HG02642 (cell line): Measurements from ENCODE around the gene ATP6V1C2.
"Not testable (repeated sequence)": the region's sequence is repeated elsewhere in the genome, so short reads cannot be mapped to it uniquely, and the experiment has no call there.

Source experiments
- ATAC-seq: cut with Tn5 transposase; IDR thresholded peaks from one replicate; pipeline ENCODE4 v1.9.1; 2021; ENCODE audit warnings: mild to moderate bottlenecking; ENCODE audit not compliant: unreplicated experiment, poor library complexity

ATP6V1C2 gene

GRCh38 chr2:10783421-10783820 is 62.0 kb downstream of the ATP6V1C2 start:
- ATAC-seq: no peak

- ATAC-seq: no peak
Observed at GRCh38 chr2:10784719-10785118, 63.3 kb downstream of the ATP6V1C2 start.

DNA sequence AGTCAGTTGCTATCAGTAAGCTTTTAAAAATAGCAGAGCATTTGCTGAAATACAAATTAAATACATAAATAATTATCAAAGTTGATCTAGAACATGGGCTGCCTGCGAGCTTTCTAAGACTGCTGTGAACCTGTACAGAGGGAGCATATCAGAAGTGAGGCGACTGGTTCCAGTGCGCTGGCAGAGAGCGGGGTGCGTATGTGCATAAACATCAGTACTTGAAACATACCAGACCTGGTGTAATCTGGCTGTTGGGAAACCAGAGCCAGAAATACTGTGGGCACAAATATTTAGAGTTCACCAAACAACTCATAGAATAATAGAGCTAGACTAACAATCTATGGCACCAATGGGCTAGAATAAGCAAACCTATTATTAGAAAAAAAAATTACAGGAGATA is 63.8 kb downstream of the ATP6V1C2 start:
- ATAC-seq: no peak

GRCh38 chr2:10786240-10786982 is 65.0 kb downstream of the ATP6V1C2 start:
- ATAC-seq: no peak

GRCh38 chr2:10787176-10787968 is 65.9 kb downstream of the ATP6V1C2 start:
- ATAC-seq: no peak

DNA sequence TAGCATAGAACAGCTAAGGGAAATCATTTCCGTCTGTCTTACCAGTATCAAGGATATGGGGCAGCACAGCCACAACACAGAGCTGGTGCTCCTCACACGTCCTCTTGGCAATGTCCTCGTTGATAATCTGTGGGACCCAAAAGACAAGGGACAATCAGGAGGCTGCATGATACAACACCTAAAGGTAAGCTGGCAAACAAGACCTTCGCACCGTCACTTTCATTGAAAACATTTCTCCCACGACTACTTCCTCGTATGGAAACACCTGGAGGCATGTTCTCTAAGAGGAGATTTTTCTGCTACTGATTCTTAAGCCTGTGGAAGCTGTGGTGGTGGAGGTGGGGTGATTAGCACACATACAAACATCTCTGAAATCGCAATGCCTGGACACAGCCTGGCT is 67.4 kb downstream of the ATP6V1C2 start:
- no peak for ATAC-seq

DNA sequence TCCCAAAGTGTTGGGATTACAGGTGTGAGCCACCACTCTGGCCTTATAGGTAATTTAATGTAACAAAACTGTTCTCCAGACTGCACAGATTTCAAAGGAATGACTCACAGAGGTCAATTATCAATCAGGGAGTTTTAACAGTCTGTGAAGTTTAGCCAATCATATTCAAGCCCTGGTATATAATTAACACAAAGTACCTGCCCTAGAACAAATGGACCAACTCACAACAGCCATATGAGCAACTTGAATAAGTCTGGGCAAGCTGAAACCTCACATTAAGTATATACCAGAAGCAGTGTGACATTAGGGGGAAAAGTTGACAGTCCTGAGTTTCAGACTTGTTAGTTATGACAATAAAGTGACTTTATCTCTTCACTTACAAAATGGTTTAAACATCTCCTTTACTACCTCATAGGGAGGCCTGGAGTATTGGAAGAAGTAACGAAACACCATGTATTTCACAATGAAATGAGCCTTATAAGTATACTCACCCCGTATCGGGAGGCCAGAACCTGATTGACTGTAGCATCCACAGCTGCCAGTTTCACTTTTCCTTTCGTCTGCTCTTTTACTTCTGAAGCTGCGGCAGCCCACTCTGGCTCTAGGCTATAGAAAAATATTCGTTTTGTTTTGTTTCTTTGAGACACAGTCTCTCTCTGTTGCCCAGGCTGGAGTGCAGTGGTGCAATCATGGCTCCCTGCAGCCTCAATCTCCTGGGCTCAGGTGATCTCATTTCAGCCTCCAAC is 69.0 kb downstream of the ATP6V1C2 start:
- ATAC-seq: peak; percentile 74

GRCh38 chr2:10792001-10792634 is 70.7 kb downstream of the ATP6V1C2 start:
- no peak for ATAC-seq

GRCh38 chr2:10792660-10793400 is 71.4 kb downstream of the ATP6V1C2 start:
- no peak for ATAC-seq

GRCh38 chr2:10793816-10794215 is 72.4 kb downstream of the ATP6V1C2 start:
- no peak for ATAC-seq

DNA sequence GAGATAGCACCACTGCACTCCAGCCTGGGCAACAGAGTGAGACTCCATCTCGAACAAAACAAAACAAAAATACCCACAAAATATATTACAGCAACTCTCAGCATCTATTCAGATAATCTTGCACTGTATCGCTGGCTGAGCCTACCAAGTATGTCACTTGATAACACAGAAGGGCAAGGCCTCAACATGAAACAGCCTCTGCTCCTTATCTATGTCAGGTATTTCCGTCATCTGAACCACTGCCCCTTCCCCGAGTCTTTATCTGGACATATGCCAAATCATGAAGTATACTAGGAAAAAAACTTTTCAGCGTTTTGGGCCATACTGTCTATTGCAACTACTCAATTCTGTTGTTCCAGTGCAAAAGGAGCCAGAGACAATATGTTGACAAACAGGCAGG is 73.4 kb downstream of the ATP6V1C2 start:
- ATAC-seq: no peak

GRCh38 chr2:10795508-10796046 is 74.1 kb downstream of the ATP6V1C2 start:
- no peak for ATAC-seq

- ATAC-seq: no peak
Observed at GRCh38 chr2:10796703-10797102, 75.3 kb downstream of the ATP6V1C2 start.

GRCh38 chr2:10798783-10799182 is 77.4 kb downstream of the ATP6V1C2 start:
- ATAC-seq: no peak

DNA sequence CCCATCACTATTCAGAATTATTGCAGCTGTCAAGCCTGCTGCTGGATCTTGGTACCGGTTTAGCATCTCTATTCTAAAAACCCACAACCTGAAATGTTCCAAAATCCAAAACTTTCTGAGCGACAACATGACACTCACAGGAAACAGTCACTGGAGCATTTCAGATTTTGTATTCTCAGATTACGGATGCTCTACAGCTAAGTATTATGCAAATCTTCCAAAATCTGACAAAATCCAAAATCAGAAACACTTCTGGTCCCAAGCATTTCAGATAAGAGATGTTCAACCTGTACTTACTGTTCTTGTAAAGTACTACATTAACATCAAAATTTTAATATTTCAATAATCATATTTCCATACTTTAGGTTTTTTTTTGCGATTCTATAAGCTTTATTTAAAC is 78.7 kb downstream of the ATP6V1C2 start:
- no peak for ATAC-seq

DNA sequence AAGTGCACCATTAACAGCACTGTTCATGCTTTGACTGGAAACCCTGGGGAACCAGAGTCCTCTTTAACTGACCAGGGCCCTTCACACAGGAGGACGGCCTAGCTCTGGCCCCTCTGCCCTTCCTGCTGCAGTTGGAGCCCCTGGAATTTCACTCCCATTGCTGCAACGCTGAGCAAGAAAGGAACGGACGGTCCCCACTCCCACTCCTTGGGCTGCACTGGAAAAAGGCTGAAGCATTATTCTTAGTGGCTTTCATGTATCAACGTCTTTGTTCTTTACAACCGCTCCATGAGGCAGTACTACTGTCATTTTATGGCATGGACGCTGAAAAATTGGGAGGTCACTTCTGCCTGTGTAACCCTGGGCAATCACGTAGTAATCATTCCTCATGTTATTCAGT is 81.2 kb downstream of the ATP6V1C2 start:
- ATAC-seq: no peak

- not testable (repeated sequence) for ATAC-seq
Observed at GRCh38 chr2:10805990-10806389, 84.6 kb downstream of the ATP6V1C2 start.

GRCh38 chr2:10806543-10806942 is 85.1 kb downstream of the ATP6V1C2 start:
- ATAC-seq: no peak
